Stimulated activated CD4-positive, alpha-beta T cell treated with anti-CD3 and anti-CD28 coated beads, Interleukin-4, amount 100 ng/mL, for 4 hours (primary cell): Measurements from ENCODE around the gene TUB.

ENCODE experiments used
- DNase-seq, 2 experiments: peaks; one replicate each; pipeline ENCODE4 v3.0.0-alpha.2; 2020

Gene TUB

GRCh38 chr11:8111636-8112035 lies 30.6 kb downstream of the TUB start:
- no peak for DNase-seq

DNA sequence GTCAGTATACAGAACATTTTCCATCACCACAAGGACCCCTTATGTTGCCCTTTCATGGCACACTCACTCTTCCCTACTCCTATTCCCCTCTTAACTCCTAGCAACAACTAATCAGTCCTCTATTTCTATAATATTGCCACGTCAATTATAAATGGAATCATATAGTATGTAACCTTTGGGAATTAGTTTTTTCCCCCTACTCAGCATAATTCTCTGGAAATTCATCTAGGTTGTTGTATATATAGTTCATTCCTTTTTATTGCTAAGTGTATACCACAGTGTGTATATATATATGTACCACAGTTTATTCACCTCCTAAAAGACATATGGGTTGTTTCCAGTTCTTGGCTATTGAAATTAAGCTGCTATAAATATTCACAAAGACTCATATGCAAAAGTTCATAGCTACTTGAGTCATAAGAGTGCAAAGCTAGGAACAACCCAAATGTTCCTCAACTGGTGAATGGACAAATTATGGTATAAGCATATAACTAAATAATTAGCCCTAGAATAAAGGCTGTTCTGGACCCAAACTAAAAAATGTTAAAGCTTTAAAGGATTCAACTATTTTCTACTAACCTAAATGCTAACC lies 41.3 kb downstream of the TUB start:
- DNase-seq: no peak

- DNase-seq: no peak
Measured at GRCh38 chr11:8126649-8127289, 45.8 kb downstream of the TUB start.

DNA sequence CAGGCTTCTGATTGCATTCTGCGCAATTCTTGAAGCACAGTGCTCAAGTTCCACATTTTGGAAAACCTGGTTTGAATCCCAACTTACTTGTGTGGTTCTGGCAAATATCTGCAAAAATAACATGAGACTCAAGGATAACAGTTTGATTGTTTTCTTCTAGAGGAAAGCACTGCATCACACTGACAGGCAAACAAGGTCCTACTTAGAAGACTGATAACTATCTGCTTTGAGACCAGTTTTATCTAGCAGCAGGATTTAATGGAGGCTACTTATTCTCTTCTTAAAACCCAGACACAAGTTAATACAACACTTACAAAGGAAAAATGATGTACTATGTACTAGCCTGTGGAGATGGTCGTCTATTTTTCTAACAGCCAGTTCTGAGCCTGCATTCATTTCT lies 46.4 kb downstream of the TUB start:
- no peak for DNase-seq

DNA sequence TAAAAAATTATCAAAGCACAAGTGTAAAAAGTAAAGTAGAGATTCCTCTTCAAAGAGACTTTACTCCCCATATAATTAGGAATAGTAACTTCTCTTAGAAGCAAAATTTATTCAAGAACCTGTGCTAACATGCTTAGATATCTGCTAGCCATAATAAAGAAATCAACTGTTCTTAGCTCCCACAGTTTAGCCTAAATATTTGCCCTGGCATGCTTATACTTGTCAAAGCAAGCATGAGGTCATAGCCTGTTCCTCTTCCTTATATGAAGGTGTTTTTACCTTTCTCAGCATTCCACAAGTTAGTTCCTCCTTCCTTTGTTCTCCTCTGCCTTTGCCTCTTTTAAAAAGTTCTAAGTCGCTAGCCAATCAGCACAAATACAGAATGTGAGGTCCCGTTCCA lies 57.5 kb downstream of the TUB start:
- no peak for DNase-seq

GRCh38 chr11:8149726-8150125 lies 68.7 kb downstream of the TUB start:
- no peak for DNase-seq
